CD14-positive monocyte (primary cell): ENCODE data around the gene GOLM1. TPM values are rescaled to one million over a fixed set of nuclear protein-coding genes. Genes with fewer than 3 reads are reported as not detected.
A peak's percentile ranks its signal among the peaks of the same experiment; 100 is the strongest.

Source experiments
- DNase-seq, 3 donors: peaks; one replicate each; pipeline ENCODE4 v3.0.0-alpha.2; 2011 to 2022
- H2AFZ ChIP-seq: 2 replicates; pipeline ENCODE4 v1.6.0; 2012; ENCODE audit warnings: mild to moderate bottlenecking, low read depth, low read length, inconsistent platforms; ENCODE audit not compliant: insufficient read depth, poor library complexity, severe bottlenecking
- H3K27ac ChIP-seq, 2 donors: 1 replicate in 1 of 2; 2 replicates in 1 of 2; pipeline ENCODE4 v1.5.1; 2012 to 2013; ENCODE audit warnings: low read length in 2 of 2, control low read depth in 1 of 2, inconsistent platforms in 1 of 2, low read depth in 1 of 2, mild to moderate bottlenecking in 1 of 2
- H3K27me3 ChIP-seq, 2 donors: one replicate each; pipeline versions ENCODE4 v1.6.0 to v1.6.1; 2011 to 2013; ENCODE audit warnings: low read length in 2 of 2; ENCODE audit not compliant: control insufficient read depth in 2 of 2, insufficient read depth in 2 of 2
- H3K36me3 ChIP-seq, 2 donors: replicated peaks in 1 of 2; 1 replicate in 1 of 2; 2 replicates in 1 of 2; pipeline versions ENCODE4 v1.5.1 to v1.6.1; 2012 to 2013; ENCODE audit warnings: low read length in 2 of 2, control low read depth in 1 of 2, inconsistent platforms in 1 of 2, mild to moderate bottlenecking in 1 of 2; ENCODE audit not compliant: insufficient read depth in 2 of 2, control insufficient read depth in 1 of 2
- H3K4me1 ChIP-seq, 2 donors: 1 replicate in 1 of 2; 2 replicates in 1 of 2; pipeline versions ENCODE4 v1.5.1 to v1.6.1; 2012 to 2013; ENCODE audit warnings: low read length in 2 of 2, control low read depth in 1 of 2, inconsistent platforms in 1 of 2, mild to moderate bottlenecking in 1 of 2, moderate library complexity in 1 of 2; ENCODE audit not compliant: insufficient read depth in 2 of 2, control insufficient read depth in 1 of 2
- H3K4me2 ChIP-seq: replicated peaks from 2 replicates; pipeline ENCODE3; 2012; ENCODE audit warnings: low read length, moderate library complexity, mild to moderate bottlenecking; ENCODE audit not compliant: poor library complexity, severe bottlenecking; ENCODE audit errors: extremely low read depth
- H3K4me3 ChIP-seq, 3 experiments: fragments of 200-600 bp in 1 of 3; sonication (generic) in 1 of 3; replicated peaks in 1 of 3; 1 replicate in 2 of 3; 2 replicates in 1 of 3; pipeline ENCODE4 v1.5.1; 2011 to 2013; ENCODE audit warnings: low read length in 3 of 3, mild to moderate bottlenecking in 3 of 3, control low read depth in 2 of 3, low read depth in 2 of 3, inconsistent platforms in 1 of 3, moderate library complexity in 1 of 3
- H3K79me2 ChIP-seq: 2 replicates; pipeline ENCODE4 v1.6.0; 2012; ENCODE audit warnings: mild to moderate bottlenecking, control low read depth, inconsistent platforms, low read length, moderate library complexity; ENCODE audit not compliant: insufficient read depth
- H3K9ac ChIP-seq: 2 replicates; pipeline ENCODE4 v1.6.0; 2017; ENCODE audit warnings: low read length, mild to moderate bottlenecking; ENCODE audit not compliant: insufficient read depth, poor library complexity, severe bottlenecking
- H3K9me3 ChIP-seq, 2 donors: replicated peaks in 1 of 2; 1 replicate in 1 of 2; 2 replicates in 1 of 2; pipeline versions ENCODE4 v1.5.1 to v1.6.1; 2012 to 2013; ENCODE audit warnings: low read length in 2 of 2, control low read depth in 1 of 2; ENCODE audit not compliant: control insufficient read depth in 1 of 2, insufficient read depth in 1 of 2
- H4K20me1 ChIP-seq: 2 replicates; pipeline ENCODE4 v1.6.0; 2012; ENCODE audit warnings: mild to moderate bottlenecking, low read length, control low read depth, moderate library complexity; ENCODE audit not compliant: insufficient read depth
- H3K27ac Mint-ChIP-seq, 7 donors: one replicate each; pipeline ENCODE4 v1.8.0; 2020; ENCODE audit warnings: mild to moderate bottlenecking in 7 of 7, mixed read lengths in 7 of 7, moderate library complexity in 6 of 7, inconsistent platforms in 2 of 7
- H3K27me3 Mint-ChIP-seq, 3 donors: one replicate each; pipeline ENCODE4 v1.8.0; 2021 to 2022; ENCODE audit warnings: low read depth in 3 of 3, mild to moderate bottlenecking in 3 of 3, mixed read lengths in 3 of 3, moderate library complexity in 3 of 3, inconsistent platforms in 1 of 3
- H3K36me3 Mint-ChIP-seq, 2 donors: one replicate each; pipeline ENCODE4 v1.8.0; 2020; ENCODE audit warnings: mixed read lengths in 2 of 2, inconsistent platforms in 1 of 2, mild to moderate bottlenecking in 1 of 2
- H3K4me1 Mint-ChIP-seq: one replicate; pipeline ENCODE4 v1.8.0; 2020; ENCODE audit warnings: mild to moderate bottlenecking, mixed read lengths
- H3K4me3 Mint-ChIP-seq, 2 donors: one replicate each; pipeline ENCODE4 v1.8.0; 2020; ENCODE audit warnings: mild to moderate bottlenecking in 2 of 2, mixed read lengths in 2 of 2, moderate library complexity in 1 of 2
- H3K9me3 Mint-ChIP-seq, 7 donors: one replicate each; pipeline ENCODE4 v1.8.0; 2020 to 2022; ENCODE audit warnings: mixed read lengths in 7 of 7, mild to moderate bottlenecking in 6 of 7, moderate library complexity in 6 of 7, inconsistent platforms in 2 of 7
- WGBS: methylation state at CpG from one replicate; pipeline ENCODE4 v1.1.5; 2013; ENCODE audit warnings: missing lambda C conversion rate; ENCODE audit not compliant: insufficient coverage; 5-methylcytosine and 5-hydroxymethylcytosine counted together
- intact Hi-C, 2 donors: fragments of 100-400 bp; cut with micrococcal nuclease; formaldehyde crosslinking; loops; one replicate each; pipeline versions ENCODE4 v1.15.0 to v1.15.1; 2023
- polyA plus RNA-seq, 3 donors: library from polyadenylated mRNA; depleted of rRNA in 1 of 3; unstranded in 2 of 3; stranded (reverse) in 1 of 3; fragments of 300-500 nt in 2 of 3; fragments of >200 nt in 1 of 3; fragmentation: Illumina TruSeq in 2 of 3; gene quantifications; 1 replicate in 2 of 3; 2 replicates in 1 of 3; pipeline ENCODE4 v1.2.3, GENCODE V29; 2012 to 2021
- TF ChIP-seq, protein P1 (sequence below): fragments of 200-600 bp; IDR thresholded peaks from one replicate; pipeline ENCODE4 v1.8.0; 2022; ENCODE audit warnings: antibody characterized with exemption, mild to moderate bottlenecking

The GOLM1 gene
- polyA plus RNA-seq, 3 donors = 10.4 to 27.5 (median 12.9) TPM

DNA sequence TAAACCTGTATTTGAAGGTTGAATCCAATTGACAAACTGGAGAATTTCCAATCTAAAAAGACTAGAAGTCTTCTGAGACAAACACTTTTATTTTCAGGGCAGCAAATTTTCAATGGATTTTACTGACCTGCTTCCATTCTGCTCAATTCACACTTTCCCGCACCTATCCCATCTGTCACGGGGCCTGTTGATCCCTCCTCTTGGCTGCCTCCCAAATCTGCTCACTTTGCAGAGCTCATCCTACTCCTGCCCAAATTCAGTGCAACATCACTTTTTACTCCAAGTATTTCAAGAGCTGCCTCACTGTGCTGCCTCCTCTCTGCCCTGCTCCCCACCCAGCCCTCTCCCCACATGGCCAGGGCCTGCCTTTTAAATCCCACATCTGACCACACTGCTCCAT is 35.1 kb downstream of the GOLM1 start:
- Histone ChIP-seq H2AFZ (no peak overlapping the region), H3K36me3 (no peaks in the 10 kb centered on the region), H3K4me1 (peaks cover 70 to 71% of the 10 kb centered on the region in 2 donors), H3K9me3 (no peaks in the 10 kb centered on the region), H3K4me2 (no peak overlapping the region), H3K79me2 (no peaks in the 10 kb centered on the region), H3K4me3 (no peak overlapping the region), H3K27ac (no peak overlapping the region), H3K9ac (no peak overlapping the region), H4K20me1 (no peaks in the 10 kb centered on the region), H3K27me3 (no peaks in the 10 kb centered on the region)
- peak overlapping the region in 4 of 7 donors; percentile 47 to 76 (median 56) for H3K27ac Mint-ChIP-seq
- H3K9me3 Mint-ChIP-seq = no peaks in the 10 kb centered on the region
- WGBS = 100% methylated on average over 2 of the region's 2 CpGs
- H3K36me3 Mint-ChIP-seq = peaks cover 2 to 8% of the 10 kb centered on the region in 2 donors
- no peaks in the 10 kb centered on the region for H3K27me3 Mint-ChIP-seq
- no peak overlapping the region for H3K4me3 Mint-ChIP-seq
- TF ChIP-seq, protein P1, sequence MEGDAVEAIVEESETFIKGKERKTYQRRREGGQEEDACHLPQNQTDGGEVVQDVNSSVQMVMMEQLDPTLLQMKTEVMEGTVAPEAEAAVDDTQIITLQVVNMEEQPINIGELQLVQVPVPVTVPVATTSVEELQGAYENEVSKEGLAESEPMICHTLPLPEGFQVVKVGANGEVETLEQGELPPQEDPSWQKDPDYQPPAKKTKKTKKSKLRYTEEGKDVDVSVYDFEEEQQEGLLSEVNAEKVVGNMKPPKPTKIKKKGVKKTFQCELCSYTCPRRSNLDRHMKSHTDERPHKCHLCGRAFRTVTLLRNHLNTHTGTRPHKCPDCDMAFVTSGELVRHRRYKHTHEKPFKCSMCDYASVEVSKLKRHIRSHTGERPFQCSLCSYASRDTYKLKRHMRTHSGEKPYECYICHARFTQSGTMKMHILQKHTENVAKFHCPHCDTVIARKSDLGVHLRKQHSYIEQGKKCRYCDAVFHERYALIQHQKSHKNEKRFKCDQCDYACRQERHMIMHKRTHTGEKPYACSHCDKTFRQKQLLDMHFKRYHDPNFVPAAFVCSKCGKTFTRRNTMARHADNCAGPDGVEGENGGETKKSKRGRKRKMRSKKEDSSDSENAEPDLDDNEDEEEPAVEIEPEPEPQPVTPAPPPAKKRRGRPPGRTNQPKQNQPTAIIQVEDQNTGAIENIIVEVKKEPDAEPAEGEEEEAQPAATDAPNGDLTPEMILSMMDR = no peak
- intact Hi-C loops = no loop called here
- H3K4me1 Mint-ChIP-seq = peaks cover 88% of the 10 kb centered on the region
- no peak for DNase-seq

DNA sequence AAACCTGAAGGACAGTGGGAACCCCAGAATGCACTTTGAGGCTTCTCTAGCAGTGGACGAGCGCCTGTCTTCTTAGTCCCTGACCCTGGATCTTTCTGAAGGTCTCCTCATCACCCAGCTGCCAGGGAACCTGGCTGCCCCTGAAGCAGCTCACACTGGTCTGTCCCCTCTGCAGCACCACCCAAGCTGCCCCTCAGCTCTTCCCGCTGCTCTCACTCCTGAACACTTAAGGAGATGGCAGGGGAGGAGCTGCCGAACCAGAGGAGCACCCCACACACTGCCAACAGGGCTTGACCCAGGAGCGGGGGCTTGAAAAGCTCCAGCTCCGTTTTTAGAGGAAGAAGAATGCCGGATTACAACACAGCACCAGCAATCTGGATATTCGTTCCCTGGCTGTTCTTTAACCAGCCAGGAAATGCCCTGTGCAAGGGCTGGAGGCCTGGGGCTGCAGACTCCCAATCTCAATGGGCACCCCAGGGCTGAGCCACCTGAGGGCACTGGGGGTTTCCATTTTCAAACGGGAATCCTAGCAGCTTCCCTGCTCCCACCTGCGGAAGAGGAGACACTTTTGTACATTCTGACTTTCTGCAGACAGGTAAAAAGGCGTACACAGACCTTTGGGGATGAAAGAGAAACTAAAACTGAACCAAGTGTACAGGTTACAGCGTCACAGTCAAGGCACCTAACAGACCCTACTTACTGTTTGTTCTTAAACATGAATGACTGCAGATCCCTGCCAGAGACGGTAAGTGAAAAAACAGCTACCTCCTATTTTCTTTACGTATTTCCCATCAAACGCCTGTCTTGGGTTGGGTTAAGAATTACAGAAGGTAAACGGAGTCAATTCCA is 36.3 kb downstream of the GOLM1 start:
- WGBS = 43% methylated on average over 6 of the region's 16 CpGs
- peak overlapping the region; percentile 52 for H2AFZ ChIP-seq
- Mint-ChIP-seq H3K36me3 (peaks cover 5 to 11% of the 10 kb centered on the region in 2 donors), H3K27me3 (no peaks in the 10 kb centered on the region), H3K4me1 (peaks cover 81% of the 10 kb centered on the region), H3K27ac (peak overlapping the region in 3 of 7 donors; percentile 18 to 63 (median 31)), H3K9me3 (no peaks in the 10 kb centered on the region), H3K4me3 (peak overlapping the region in 1 of 2 donors; percentile 55)
- H4K20me1 ChIP-seq = no peaks in the 10 kb centered on the region
- TF ChIP-seq, protein P1 = no peak
- H3K4me1 ChIP-seq = peaks cover 58 to 63% of the 10 kb centered on the region in 2 donors
- intact Hi-C loops = no loop called here
- H3K4me2 ChIP-seq = peak overlapping the region; percentile 52
- DNase-seq = peak in 2 of 3 donors; percentile 21 to 43
- H3K4me3 ChIP-seq = peak overlapping the region in 1 of 3 experiments; percentile 49
- H3K27ac ChIP-seq = peak overlapping the region; percentile 16 to 46
- no peaks in the 10 kb centered on the region for H3K9me3 ChIP-seq
- H3K36me3 ChIP-seq = no peaks in the 10 kb centered on the region
- H3K9ac ChIP-seq = peak overlapping the region; percentile 25
- H3K79me2 ChIP-seq = no peaks in the 10 kb centered on the region
- no peaks in the 10 kb centered on the region for H3K27me3 ChIP-seq
